ENCODE measurements around the gene LIG3.
"Not testable (repeated sequence)": the region's sequence is repeated elsewhere in the genome, so short reads cannot be mapped to it uniquely, and the experiment has no call there.

LIG3 gene

DNA sequence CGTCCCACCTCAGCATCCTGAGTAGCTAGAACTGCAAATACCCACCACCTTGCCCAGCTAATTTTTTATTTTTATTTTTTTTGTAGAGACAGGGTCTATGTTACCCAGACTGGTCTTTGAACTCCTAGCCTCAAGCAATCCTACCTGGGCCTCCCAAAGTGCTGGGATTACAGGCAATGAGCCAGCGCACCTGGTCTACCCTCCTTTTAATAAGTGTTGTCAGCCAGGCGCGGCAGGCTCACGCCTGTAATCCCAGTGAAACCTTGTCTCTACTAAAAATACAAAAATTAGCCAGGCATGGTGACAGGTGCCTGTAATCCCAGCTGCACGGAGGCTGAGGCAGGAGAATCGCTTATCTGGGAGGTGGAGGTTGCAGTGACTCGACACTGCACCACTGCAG lies 63.9 kb downstream of the LIG3 start:
- DNase-seq (ENCODE audit: low read depth), result no peak

DNA sequence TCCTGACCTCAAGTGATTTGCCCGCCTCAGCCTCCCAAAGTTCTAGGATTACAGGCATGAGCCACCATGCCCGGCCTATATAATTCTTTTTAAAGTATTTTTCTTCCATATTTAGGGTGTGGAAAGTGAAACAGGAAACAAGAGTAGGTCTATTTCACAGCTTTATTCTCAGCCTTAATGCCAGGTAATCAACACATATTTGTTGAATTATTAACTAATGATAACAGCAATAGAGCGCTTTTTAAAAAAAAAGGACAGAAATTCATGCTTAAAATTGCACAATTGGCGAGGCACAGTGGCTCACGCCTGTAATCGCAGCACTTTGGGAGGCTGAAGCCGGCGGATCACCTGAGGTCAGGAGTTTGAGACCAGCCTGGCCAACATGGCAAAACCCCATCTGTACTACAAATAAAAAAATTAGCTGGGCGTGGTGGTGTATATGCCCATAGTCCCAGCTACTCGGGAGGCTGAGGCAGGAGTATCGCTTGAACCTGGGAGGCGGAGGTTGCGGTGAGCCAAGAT lies 65.2 kb downstream of the LIG3 start:
- not testable (repeated sequence) for DNase-seq (ENCODE audit: low read depth)

DNA sequence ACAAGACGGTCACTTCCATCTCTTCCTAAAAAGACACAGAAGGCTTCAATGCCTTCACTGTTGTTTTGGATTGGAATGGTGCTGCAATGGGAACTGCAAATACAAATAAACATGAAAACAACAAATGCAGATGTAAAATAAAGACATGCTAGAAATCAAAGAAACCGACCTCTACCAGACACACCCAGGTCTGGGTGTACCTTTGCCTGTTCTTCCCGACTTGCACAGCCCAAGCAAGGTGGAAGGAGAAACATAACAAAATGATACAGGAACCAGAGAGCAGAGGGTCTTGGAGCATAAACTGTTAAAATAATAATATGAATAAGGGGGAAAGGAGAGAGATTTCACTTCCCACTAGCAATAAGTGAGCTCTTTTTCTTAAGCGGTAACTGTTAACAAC lies 65.9 kb downstream of the LIG3 start:
- no peak for DNase-seq (ENCODE audit: low read depth)

DNA sequence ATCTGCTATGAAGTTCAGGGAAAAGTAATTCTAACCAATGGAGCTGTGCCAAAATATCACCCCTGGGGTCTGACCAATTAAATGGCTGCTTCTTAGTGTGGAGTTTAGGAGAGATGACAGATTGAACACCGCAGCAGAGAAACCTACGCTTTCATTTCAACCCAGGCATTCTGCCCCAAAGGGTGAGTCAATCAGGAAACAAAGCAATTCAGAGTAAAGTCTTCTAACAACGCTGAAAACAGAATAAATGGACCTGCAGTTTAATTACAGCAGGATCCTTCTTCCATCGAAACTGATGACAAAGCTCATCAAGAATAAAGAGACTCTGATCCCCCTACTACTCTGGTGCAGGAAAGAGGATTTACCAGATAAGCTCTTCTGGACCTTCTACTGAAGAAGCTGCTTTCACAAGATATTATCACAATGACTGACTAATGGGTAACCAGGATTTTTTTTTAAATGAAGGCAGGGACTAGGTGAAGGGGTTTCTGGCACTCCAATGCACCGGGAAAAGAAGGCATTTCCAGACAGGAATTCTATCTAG lies 66.5 kb downstream of the LIG3 start:
- DNase-seq (ENCODE audit: low read depth), result no peak

DNA sequence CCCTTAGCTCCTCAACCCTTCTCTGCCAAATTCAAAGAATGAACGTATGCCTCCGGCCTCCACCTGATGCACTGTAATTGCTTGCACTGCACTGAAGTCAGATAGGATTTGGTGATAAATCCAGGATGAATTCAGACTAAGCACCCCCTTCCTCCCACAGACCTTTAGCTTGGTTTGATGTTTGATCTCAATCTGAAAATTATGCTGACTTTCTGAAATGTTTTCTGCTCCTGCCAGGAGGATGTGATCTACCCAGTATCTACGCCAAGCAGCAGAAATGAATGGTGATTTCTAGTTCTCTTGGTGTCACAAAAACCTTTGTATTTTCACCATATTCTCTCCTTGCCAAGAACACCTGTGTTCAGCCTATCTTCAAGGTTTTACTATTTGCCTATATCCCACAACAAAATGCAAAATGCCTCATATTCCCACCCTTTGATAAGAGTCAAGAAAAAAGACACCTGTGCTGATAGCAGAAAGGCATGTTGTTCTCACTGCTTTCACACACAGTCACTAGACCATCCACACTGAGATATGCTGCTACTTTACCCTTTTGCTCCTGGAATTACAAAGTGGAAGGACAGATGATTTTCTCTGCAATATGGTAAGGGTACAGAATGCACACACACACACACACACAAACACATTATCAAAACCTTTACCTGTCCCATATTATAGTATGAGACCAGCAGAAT lies 68.5 kb downstream of the LIG3 start:
- no peak for DNase-seq (ENCODE audit: low read depth)

DNA sequence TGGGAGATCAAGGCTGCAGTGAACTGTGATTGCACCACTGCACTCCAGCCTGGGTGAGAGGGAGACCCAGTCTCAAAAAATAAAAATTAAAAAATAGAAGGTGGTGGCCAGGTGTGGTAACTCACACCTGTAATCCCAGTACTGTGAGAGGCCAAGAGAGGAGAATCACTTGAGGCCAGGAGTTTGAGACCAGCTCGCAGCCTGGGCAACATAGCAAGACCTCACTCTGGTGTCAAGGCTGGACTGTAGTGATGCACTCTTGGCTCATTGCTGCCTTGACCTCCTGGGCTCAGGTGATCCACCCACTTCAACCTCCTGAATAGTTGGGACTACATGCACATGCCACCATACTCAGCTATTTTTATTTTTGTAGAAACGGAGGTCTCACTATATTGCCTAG lies 69.9 kb downstream of the LIG3 start:
- no peak for DNase-seq (ENCODE audit: low read depth)

DNA sequence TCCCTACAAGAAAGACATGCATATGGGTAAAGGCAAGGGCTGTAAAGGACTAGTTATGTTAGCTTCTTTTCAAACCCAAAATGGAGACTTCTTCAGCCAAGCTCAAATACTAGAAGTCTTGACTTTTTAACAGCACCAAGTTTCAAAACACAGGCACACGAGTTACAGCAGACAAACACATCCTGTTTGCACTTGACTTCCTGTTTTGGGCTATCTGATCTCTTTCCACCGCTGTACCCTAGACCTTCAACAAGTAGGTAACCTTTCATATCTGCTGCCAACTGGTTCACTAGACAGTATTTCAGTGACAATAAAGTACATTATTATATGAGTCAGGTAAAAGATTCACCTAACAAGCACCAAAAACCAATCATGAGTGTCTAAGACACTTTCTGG lies 70.9 kb downstream of the LIG3 start:
- DNase-seq (ENCODE audit: low read depth), result no peak

DNA sequence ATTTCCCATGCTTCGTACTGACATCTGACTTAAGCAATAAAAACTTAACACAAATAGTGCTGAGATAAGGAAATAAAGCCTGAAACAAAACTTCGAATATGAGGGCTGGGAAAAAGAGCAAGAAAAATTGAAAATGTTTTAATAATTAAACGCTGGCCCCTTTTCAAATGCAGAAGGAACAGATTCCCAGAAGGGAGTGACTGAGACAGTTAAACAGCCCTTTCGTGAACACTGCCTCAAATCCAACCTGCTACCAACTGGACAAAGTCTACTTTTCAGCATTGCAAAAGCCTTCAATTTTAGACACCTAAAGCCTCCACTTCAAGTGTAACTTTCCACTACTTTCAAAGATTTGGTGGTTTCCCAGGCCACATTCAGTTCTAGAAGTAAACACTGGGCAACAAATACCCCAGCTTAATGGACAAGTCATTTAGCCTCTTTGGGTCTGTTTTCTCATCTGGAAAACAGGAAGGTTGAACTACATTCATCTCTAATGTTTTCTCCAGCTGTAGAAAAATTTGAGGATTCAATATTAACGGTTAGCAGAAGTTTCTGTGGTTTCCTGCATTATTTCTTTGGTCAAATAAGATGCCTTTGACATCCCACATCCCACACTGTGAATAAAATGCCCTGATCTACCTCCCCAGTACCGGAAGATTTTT lies 71.4 kb downstream of the LIG3 start:
- DNase-seq (ENCODE audit: low read depth), result no peak

DNA sequence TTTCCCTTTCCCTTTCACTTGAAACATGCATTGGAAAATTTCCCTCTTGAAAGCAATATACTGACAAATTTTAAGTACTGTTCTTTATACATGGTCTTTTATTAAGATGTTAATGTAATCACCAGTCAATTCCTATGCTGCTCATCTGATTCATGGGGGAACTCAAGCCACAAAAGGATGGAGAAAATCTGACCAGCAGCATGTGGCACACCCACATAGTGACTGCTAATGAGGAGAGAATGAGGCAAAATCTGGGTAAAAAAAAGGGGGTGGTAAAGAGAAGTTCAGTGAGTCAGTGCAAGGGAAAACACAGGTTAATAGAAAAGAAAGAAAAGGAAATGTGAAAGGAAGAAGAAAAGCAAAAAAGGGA lies 71.9 kb downstream of the LIG3 start:
- no peak for DNase-seq (ENCODE audit: low read depth)

DNA sequence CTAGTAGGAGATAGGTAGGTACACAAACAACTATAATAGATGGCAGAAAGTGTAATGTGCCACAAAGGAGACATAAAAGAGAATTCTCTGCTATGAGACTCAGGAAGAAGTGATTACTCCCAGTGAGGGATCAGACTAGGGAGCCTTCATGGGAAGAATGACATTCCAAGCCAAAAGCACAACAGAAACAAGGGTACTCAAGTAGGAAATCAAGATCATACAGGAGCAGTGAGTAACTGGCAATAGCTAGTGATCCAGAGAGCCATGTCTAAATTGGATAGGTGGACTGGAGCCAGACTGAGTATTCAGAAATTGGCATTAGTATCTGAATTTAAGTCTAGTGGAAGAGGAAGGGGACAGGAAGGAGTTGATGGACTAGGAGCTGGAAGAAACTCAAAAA lies 72.5 kb downstream of the LIG3 start:
- DNase-seq (ENCODE audit: low read depth), result no peak

DNA sequence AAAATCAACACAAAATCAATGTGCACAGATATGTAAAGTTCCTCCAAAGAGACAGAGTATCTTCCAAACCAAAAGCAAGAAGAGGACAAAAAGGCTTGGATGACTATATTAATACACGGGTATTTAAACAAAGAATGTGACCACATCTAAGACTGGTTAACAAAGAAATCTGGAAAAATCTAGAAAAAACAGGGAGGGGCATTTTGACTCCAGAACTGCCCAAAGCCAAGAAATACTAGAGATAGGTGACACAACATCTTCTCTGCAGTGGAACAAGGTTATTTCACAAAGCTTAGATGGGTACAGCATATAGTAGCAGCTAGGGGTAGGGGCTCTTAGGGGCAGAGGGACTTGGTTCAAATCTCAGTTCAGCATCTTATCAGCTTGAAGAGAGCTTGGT lies 72.9 kb downstream of the LIG3 start:
- DNase-seq (ENCODE audit: low read depth), result no peak

DNA sequence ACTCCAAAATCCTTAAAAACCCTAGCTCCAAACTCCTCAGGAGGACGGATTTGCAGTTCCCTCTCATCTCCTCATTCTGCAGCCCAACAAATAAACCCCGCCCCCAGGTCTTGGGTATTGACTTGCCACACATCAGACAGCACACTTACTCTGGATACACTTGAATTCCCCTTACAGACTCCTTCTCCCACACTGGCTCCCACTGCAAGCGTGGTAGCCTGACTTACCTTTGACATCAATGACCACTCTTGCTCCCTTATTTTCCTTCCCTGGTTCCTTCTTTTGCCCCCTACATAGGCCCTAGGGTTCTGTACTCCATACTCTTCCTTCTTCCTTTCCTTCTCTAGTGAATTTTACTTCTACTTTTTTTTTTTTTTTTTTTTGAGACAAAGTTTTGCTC lies 75.7 kb downstream of the LIG3 start:
- DNase-seq (ENCODE audit: low read depth), result no peak

DNA sequence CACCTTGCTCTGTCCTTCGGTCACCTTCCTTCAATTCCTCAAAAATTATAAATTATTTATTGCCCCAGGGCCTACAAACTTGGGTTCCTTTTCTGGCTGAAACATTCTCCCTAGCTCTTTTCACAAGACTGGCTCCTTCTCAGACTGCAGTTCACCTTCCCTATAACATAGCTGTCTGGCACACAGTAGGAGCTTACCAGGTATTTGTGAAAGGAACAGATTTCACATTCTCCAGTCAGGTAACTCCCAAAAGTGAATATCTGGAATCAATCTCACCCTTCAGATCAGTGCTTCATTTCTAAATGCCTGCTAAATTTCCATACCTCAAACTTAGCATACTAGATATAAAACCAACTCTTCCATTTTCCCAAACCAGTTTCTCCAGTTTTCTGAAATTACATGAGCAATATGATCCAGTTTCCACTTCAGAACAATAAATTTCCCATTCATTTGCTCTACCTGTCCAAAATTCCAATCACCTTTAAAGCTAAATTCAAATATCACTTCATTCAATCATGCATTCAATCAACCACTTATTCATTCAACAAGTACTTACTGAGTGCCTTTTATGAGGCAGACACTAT lies 77.1 kb downstream of the LIG3 start:
- DNase-seq (ENCODE audit: low read depth), result no peak

All from HS-5 (cell line).